ENCODE measurements around the gene SYT8. TPM values are rescaled to one million over a fixed set of nuclear protein-coding genes. Genes with fewer than 3 reads are reported as not detected.

The SYT8 gene
- total RNA-seq, 1 donor from 2014 or later = 7.3 TPM

DNA sequence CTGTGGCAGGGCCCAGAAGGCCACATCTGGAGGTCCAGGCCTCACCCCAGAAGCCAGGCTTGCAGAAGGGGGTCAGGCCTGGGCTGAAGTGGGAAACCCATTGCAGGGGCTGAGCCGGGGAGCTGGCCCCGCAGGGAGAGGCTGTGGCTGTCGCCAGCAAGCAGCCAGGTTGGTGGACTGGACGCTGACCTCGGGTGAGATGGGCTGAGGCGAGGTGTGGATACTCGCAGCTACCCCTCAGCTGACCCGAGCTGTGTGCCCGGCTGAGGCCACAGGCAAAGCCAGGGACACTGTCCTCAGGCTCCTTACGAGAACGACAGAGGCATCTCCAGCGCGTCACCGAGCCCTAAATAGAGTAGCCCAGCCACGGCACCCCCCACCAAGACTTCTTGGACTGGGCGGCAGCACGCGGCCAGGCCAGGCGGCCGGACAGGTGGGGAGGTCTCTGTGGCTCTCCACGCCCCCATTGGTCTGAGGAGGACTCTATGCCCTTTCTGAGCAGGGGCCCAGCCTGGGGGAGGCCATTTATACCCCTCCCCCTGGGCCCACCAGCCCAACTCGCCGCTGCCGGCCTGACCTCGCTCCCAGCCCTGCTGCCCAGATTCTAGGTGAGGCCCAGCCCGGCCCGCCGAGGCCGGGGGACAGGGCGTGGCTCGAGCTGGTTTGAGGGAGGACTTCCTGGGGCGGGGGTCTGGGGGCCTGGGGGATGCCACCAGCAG, 3.8 kb downstream of the SYT8 start, which contains the start of gene TNNI2:
Gene TNNI2, plus strand, starts transcription at position 556 of the 719 bp plus-strand sequence. CDS start 716 bp downstream, outside the sequence.
- Mint-ChIP-seq H3K27me3 (ENCODE audit: low read depth) (no peaks in the 10 kb centered on the region), H3K9me3 (ENCODE audit: low read depth) (no peaks in the 10 kb centered on the region), H3K4me3 (ENCODE audit: unreplicated experiment) (no peak within 1 kb of the TSS), H3K4me1 (ENCODE audit: low read depth) (peaks cover 8% of the 10 kb centered on the region), H3K36me3 (ENCODE audit: low read depth) (no peaks in the 10 kb centered on the region), H3K27ac (ENCODE audit: unreplicated experiment) (no peak within 1 kb of the TSS)
- no peak for TF ChIP-seq CTCF (IDR thresholded peaks at IDR 0.05)
- no peak for DNase-seq (ENCODE audit: low spot score)

DNA sequence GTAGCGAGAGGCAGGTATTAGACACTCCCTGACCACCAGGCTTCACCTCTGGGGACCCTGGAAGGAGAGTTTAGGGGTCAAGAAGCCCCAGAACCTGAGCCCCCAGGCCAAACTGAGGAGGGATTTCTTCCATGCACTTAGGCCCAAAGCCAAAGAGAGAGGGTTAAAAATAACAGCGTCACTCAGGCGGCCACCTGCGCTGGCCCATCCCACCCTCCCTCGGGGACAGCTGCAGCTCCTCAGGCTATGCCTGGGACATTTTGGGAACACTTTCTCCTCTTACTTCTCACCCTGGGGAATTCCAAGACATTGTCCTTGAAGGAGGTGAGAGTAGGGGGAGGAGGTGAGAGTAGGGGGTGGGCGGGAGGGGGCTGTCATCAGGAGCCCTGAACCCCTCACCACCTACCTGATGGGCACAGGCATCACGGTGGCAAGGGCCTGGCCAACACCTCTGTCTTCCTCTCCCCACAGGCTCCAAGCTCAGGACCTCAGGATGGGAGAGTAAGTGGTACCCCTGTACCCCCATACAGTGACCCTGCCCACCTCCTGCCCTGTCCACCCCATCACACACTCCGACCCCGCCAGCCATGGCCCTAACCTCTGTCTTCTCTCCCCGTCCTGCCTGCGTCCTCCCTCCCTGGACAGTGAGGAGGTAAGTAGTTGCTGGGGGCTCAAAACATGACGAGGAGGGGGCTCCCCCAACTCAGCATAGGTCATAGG, 4.6 kb downstream of the SYT8 start:
- TF ChIP-seq CTCF (IDR thresholded peaks at IDR 0.05) = no peak
- no peak for DNase-seq (ENCODE audit: low spot score)
- no peaks in the 10 kb centered on the region for H3K27me3 Mint-ChIP-seq (ENCODE audit: low read depth)
- H3K27ac Mint-ChIP-seq (ENCODE audit: unreplicated experiment) = no peak overlapping the region
- no peaks in the 10 kb centered on the region for H3K9me3 Mint-ChIP-seq (ENCODE audit: low read depth)
- no peaks in the 10 kb centered on the region for H3K36me3 Mint-ChIP-seq (ENCODE audit: low read depth)
- H3K4me1 Mint-ChIP-seq (ENCODE audit: low read depth) = peaks cover 3% of the 10 kb centered on the region
- no peak overlapping the region for H3K4me3 Mint-ChIP-seq (ENCODE audit: unreplicated experiment)

DNA sequence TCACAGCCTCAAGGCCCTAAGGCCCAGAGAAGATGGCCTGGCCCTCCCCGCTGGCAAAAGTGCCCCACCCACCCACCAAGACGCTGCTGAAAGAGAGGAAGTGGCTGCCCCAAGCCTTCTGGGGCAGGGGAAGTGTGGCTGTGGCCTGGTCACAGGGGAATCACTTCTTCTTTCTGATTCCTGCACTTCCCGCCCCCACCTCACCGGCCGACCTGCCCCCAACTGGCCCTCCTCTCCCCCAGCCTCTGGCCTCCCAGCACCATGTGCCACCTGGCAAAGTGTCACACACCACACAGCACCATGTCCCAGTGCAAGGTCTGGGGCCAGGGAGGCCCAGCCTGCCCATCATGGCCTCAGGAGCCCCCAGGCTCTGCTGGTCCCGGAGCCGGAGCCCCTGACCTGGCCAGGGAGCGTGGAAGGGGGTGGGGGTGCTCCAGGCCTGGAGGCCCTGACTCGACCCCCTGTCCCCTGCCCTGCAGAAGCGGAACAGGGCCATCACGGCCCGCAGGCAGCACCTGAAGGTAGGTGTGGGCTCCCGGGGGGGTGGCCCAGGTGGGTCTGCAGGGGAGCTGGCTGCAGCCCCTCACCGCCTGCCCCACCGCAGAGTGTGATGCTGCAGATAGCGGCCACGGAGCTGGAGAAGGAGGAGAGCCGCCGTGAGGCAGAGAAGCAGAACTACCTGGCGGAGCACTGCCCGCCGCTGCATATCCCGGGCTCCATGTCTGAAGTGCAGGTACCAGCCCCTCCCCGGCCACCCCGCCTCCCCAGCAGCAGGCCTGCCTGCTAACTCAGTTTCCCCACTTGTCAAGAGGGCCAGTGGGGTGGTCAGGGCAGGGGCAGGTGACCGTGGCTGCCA, 5.4 kb downstream of the SYT8 start:
- peaks cover 7% of the 10 kb centered on the region for H3K4me1 Mint-ChIP-seq (ENCODE audit: low read depth)
- no peak overlapping the region for H3K27ac Mint-ChIP-seq (ENCODE audit: unreplicated experiment)
- H3K9me3 Mint-ChIP-seq (ENCODE audit: low read depth) = no peaks in the 10 kb centered on the region
- no peak for TF ChIP-seq CTCF (IDR thresholded peaks at IDR 0.05)
- no peak for DNase-seq (ENCODE audit: low spot score)
- H3K27me3 Mint-ChIP-seq (ENCODE audit: low read depth) = no peaks in the 10 kb centered on the region
- no peak overlapping the region for H3K4me3 Mint-ChIP-seq (ENCODE audit: unreplicated experiment)
- H3K36me3 Mint-ChIP-seq (ENCODE audit: low read depth) = no peaks in the 10 kb centered on the region

- Mint-ChIP-seq H3K9me3 (ENCODE audit: low read depth) (no peaks in the 10 kb centered on the region), H3K27ac (ENCODE audit: unreplicated experiment) (no peak overlapping the region), H3K4me1 (ENCODE audit: low read depth) (peaks cover 9% of the 10 kb centered on the region), H3K36me3 (ENCODE audit: low read depth) (no peaks in the 10 kb centered on the region), H3K27me3 (ENCODE audit: low read depth) (no peaks in the 10 kb centered on the region), H3K4me3 (ENCODE audit: unreplicated experiment) (no peak overlapping the region)
- DNase-seq (ENCODE audit: low spot score) = no peak
- no peak for TF ChIP-seq CTCF (IDR thresholded peaks at IDR 0.05)
Observed at GRCh38 chr11:1840780-1841480, 6.1 kb downstream of the SYT8 start.
